GM19099 (cell line): Measurements from ENCODE around the gene EDN3.

Source experiments
- POLR2A ChIP-seq: IDR thresholded peaks from 3 replicates; pipeline ENCODE4 v1.6.1; 2011; ENCODE audit warnings: low read depth; ENCODE audit not compliant: insufficient read length; ENCODE audit errors: extremely low read depth

The EDN3 gene

DNA sequence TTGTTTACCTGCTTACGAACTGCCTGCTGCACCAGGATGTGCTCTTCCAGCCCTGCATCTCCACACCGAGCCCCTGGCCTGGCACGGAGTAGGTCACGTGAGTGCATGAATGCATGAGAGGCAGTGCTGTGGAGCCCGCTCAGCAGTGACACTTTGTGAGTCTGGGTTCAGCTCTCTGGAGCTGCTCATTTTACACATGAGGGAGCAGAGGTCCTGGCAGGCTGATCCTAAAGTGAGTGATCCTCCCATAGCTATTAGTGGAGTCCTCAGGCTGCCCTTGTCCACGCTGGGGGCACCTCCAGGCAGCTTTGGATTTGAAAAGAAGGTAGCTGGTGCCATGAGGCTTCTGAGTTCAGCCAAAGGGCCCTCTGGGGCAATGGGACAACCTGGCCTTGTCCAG is 64.2 kb downstream of the EDN3 start:
- TF ChIP-seq POLR2A = no peak

- no peak for TF ChIP-seq POLR2A
These were observed 65.3 kb downstream of the EDN3 start for GRCh38 chr20:59365611-59366285.

- no peak for TF ChIP-seq POLR2A
These were observed 71.0 kb downstream of the EDN3 start for GRCh38 chr20:59371431-59371830.

GRCh38 chr20:59374261-59374660 is 73.8 kb downstream of the EDN3 start:
- no peak for TF ChIP-seq POLR2A

DNA sequence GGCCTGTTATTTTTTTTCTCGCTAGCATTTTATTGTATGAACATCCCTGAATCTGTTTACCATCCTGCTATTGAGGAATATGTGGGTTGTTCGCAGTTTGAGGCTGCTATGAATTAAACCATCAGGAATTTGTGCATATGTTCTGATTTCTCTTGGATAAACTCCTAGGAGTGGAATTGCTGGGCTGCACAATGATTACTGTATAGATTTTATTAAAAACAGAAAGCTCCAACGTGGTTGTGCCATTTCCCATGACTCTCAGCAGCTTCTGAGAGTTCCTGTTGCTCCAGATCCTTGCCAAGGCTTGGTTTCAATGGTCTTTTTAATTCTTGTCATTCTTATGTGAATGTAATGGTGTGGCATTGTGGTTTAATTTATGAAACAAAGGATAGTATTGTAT is 75.1 kb downstream of the EDN3 start:
- TF ChIP-seq POLR2A = no peak
